Kidney (tissue), 22 donors: ENCODE data around the gene STBD1. TPM values are rescaled to one million over a fixed set of nuclear protein-coding genes. Genes with fewer than 3 reads are reported as not detected.

Source experiments
- DNase-seq, 5 donors: peaks; one replicate each; pipeline ENCODE4 v3.0.0-alpha.2; 2013 to 2020
- FAIRE-seq: peaks from 2 replicates; lab custom pipeline; 2012; peaks lifted over from hg19 to GRCh38; lab: Jason Lieb, UNC
- H3K27ac ChIP-seq, 2 donors: one replicate each; pipeline ENCODE4 v1.7.0; 2013; ENCODE audit warnings: low read depth in 2 of 2, low read length in 2 of 2, inconsistent platforms in 1 of 2
- H3K27me3 ChIP-seq: one replicate; pipeline ENCODE4 v1.7.1; 2013; ENCODE audit warnings: low read length, inconsistent platforms; ENCODE audit not compliant: control insufficient read depth, insufficient read depth
- H3K36me3 ChIP-seq, 3 donors: one replicate each; pipeline versions ENCODE4 v1.7.0 to v1.7.1; 2013; ENCODE audit warnings: low read length in 3 of 3, control low read depth in 1 of 3, inconsistent platforms in 1 of 3; ENCODE audit not compliant: insufficient read depth in 3 of 3, control insufficient read depth in 2 of 3
- H3K4me1 ChIP-seq, 3 donors: one replicate each; pipeline versions ENCODE4 v1.7.0 to v1.7.1; 2013; ENCODE audit warnings: low read length in 3 of 3, inconsistent platforms in 1 of 3, low read depth in 1 of 3; ENCODE audit not compliant: control insufficient read depth in 2 of 3, insufficient read depth in 2 of 3
- H3K4me3 ChIP-seq, 3 donors: one replicate each; pipeline versions ENCODE4 v1.7.0 to v1.8.1; 2013; ENCODE audit warnings: low read length in 3 of 3, control low read depth in 1 of 3, inconsistent platforms in 1 of 3
- H3K9ac ChIP-seq, 3 donors: one replicate each; pipeline versions ENCODE4 v1.7.0 to v1.7.1; 2013; ENCODE audit warnings: low read length in 3 of 3, control low read depth in 1 of 3, inconsistent platforms in 1 of 3
- H3K9me3 ChIP-seq, 3 donors: one replicate each; pipeline versions ENCODE4 v1.7.0 to v1.7.1; 2013; ENCODE audit warnings: low read length in 3 of 3, control low read depth in 1 of 3, inconsistent platforms in 1 of 3; ENCODE audit not compliant: control insufficient read depth in 2 of 3, insufficient read depth in 1 of 3
- intact Hi-C: fragments of 100-400 bp; cut with DNase I; formaldehyde crosslinking; loops from one replicate; pipeline ENCODE4 v1.11.1; 2022
- long read RNA-seq, 10 donors: library from polyadenylated mRNA in 1 of 10; unstranded in 1 of 10; transcript quantifications; one replicate each; pipeline ENCODE4 v2.0.0 and lab custom pipeline, GENCODE V29; 2021 to 2026
- polyA plus RNA-seq: library from polyadenylated mRNA; stranded (reverse); fragments of 350-450 nt; fragmentation: Illumina TruSeq; extraction: RNeasy Lipid Tissue Mini Kit (QIAGEN cat#74804); gene quantifications from one replicate; pipeline ENCODE4 v1.2.3, GENCODE V29; 2014; ENCODE audit warnings: low read depth, low replicate concordance; ENCODE audit not compliant: insufficient read depth
- total RNA-seq: library from RNA; stranded (reverse); fragmentation: NEBNext Ultra II Directional; extraction: Animal tissue kit (Norgen Biotek cat#: 25700); gene quantifications from one replicate; pipeline ENCODE4 v1.2.1, GENCODE V29; 2021
- TF ChIP-seq, protein P1 (sequence below): IDR thresholded peaks from 3 replicates; pipeline ENCODE4 v1.5.1; 2012; ENCODE audit warnings: mild to moderate bottlenecking, moderate library complexity, borderline replicate concordance; ENCODE audit not compliant: insufficient read depth; ENCODE audit errors: extremely low read depth
- donor health status: control.
- donor health status: control.
- donor health status: control.
- donor health status: control.
- donor health status: control.
- donor health status: DM: yes; HTN: yes; CAD: no.
- donor health status: Normal renal cell carcinoma (clear cell type).

STBD1 gene
- total RNA-seq (4.5 TPM), polyA plus RNA-seq (1.3 TPM)
- long read RNA-seq, donor 1, partial matches to known transcripts, result 0 of 1 reads
- long read RNA-seq, donor 1, other reads (novel, unspliced or antisense), result 0 of 1 reads
- long read RNA-seq, donor 2, partial matches to known transcripts, result 0 of 3 reads
- long read RNA-seq, donor 2, other reads (novel, unspliced or antisense), result 0 of 3 reads
- long read RNA-seq, donor 3, partial matches to known transcripts, result 0 of 2 reads
- long read RNA-seq, donor 3, other reads (novel, unspliced or antisense), result 0 of 2 reads
- long read RNA-seq, donor 4, partial matches to known transcripts, result 0 of 2 reads
- long read RNA-seq, donor 4, other reads (novel, unspliced or antisense), result 0 of 2 reads
- long read RNA-seq, donor 5, partial matches to known transcripts, result 0 of 1 reads
- long read RNA-seq, donor 5, other reads (novel, unspliced or antisense), result 0 of 1 reads
- long read RNA-seq, donor 6, partial matches to known transcripts, result 0 of 3 reads
- long read RNA-seq, donor 6, other reads (novel, unspliced or antisense), result 0 of 3 reads
- long read RNA-seq, donor 7, transcript STBD1-201 (2 exons, 3,420 nt), result major isoform, 21 of 22 reads
- long read RNA-seq, donor 7, partial matches to known transcripts, result 0 of 22 reads
- long read RNA-seq, donor 7, other reads (novel, unspliced or antisense), result 1 of 22 reads
- long read RNA-seq, donor 8, partial matches to known transcripts, result 0 of 1 reads
- long read RNA-seq, donor 8, other reads (novel, unspliced or antisense), result 0 of 1 reads
- long read RNA-seq, donor 9, result 0 reads
- long read RNA-seq, donor 10, partial matches to known transcripts, result 0 of 1 reads
- long read RNA-seq, donor 10, other reads (novel, unspliced or antisense), result 0 of 1 reads

DNA sequence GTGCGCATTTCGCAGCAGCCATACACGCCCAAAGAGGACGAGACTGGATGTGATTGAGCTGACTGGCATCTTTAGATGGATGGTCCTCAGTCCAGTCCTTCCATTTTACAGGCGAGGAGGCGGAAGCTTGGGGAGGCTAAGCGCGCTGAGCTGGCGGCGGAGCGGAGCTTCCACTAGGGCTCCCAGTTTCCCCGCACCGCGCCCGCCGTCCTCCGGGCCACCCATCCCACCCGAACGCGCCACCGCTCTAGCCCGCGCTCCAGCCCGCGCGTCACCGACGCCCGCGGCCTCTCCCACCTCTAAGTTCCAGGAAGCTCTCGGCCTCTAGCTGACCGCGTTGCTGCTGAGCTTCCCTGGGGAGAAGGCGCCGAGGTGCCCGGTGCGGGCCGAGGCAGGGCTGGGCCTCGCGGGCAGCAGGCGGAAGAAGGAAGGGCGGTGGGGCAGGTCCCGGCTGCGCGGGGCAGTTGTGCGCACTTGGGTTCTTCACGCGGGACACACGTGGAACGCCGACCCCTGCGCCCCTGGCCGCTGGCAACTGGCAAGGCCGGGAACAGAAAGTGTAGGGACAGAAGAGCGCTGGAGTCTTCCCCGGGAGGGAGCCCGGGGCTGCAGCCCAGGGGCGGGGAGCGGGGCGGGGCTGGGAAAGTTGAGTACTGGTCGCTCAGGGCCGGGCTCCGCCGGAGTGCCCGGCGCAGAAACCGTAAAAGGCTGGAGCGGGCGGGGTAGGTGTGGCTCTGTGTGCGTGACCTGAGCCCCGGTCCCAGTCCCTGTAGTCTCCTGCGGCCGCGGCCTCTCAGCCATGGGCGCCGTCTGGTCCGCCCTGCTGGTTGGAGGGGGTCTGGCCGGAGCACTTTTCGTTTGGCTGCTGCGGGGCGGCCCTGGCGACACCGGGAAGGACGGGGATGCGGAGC lies at the start of gene STBD1:
Gene STBD1, plus strand, starts transcription at position 763 of the 911 bp plus-strand sequence. Its CDS starts 37 bp downstream, at position 800.
- peak; percentile 82 to 92 (median 84) for DNase-seq
- TF ChIP-seq, protein P1, sequence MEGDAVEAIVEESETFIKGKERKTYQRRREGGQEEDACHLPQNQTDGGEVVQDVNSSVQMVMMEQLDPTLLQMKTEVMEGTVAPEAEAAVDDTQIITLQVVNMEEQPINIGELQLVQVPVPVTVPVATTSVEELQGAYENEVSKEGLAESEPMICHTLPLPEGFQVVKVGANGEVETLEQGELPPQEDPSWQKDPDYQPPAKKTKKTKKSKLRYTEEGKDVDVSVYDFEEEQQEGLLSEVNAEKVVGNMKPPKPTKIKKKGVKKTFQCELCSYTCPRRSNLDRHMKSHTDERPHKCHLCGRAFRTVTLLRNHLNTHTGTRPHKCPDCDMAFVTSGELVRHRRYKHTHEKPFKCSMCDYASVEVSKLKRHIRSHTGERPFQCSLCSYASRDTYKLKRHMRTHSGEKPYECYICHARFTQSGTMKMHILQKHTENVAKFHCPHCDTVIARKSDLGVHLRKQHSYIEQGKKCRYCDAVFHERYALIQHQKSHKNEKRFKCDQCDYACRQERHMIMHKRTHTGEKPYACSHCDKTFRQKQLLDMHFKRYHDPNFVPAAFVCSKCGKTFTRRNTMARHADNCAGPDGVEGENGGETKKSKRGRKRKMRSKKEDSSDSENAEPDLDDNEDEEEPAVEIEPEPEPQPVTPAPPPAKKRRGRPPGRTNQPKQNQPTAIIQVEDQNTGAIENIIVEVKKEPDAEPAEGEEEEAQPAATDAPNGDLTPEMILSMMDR, result no peak
- Histone ChIP-seq H3K4me1 (peaks cover 0 to 26% (median 4%) of the 10 kb centered on the region in 3 donors), H3K4me3 (peak within 1 kb of the TSS; percentile 64 to 79 (median 68)), H3K9ac (peak within 1 kb of the TSS; percentile 52 to 82 (median 61)), H3K36me3 (no peaks in the 10 kb centered on the region), H3K27ac (peak within 1 kb of the TSS; percentile 32 to 75), H3K27me3 (no peaks in the 10 kb centered on the region), H3K9me3 (no peaks in the 10 kb centered on the region)
- intact Hi-C loops, result no loop called here
- FAIRE-seq, result no peak

DNA sequence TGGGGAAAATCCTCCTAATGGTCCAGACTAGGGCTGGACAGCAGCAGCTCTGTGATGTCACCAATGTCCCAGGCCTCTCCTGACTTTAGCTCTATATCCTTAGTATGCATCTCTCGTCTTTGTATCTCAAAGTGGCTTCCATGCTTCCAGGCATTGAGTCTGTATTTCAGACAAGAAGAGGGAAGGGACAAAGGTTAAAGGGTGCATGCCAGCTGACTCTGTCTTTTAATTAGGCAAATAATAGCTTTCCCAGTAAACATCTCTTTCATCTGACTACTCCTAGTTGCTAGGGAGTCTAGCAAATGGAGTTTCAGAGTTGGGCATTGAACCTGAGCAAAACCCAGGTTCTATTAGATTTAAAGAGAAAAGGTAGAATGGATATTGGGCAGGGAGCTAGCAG lies 49.6 kb upstream of the STBD1 start:
- H3K36me3 ChIP-seq, result no peaks in the 10 kb centered on the region
- intact Hi-C loops, result no loop called here
- TF ChIP-seq, protein P1, result no peak

DNA sequence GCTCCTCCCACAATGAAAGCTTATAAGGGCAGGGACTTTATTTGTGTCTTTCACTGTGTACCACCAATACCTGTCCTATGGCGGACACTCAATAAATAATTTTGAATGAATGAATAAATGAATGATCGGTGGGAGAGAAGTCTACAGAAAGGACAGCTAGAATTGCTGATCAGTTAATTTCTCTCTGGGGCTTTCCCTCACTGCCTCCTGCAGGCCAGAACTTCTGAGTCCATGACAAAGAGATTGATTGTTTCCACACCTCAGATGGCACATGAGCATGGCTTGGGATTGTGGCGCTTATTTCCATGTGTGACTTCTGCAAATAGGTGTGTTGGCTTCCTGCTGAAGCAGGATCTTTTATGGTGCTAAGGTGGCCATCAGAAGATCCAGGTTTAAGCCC lies 48.7 kb upstream of the STBD1 start:
- Histone ChIP-seq H3K27me3 (no peaks in the 10 kb centered on the region), H3K4me1 (no peaks in the 10 kb centered on the region), H3K9ac (no peak overlapping the region), H3K4me3 (no peak overlapping the region), H3K27ac (no peak overlapping the region), H3K9me3 (no peaks in the 10 kb centered on the region), H3K36me3 (no peaks in the 10 kb centered on the region)
- DNase-seq (no peak), FAIRE-seq (no peak)
- TF ChIP-seq, protein P1, result no peak
- intact Hi-C loops, result no loop called here

More for the DNA sequence above, 49.6 kb upstream of the STBD1 start:
- FAIRE-seq (no peak), DNase-seq (no peak)
- H3K9me3 ChIP-seq, result no peaks in the 10 kb centered on the region
- no peak overlapping the region for H3K4me3 ChIP-seq
- no peaks in the 10 kb centered on the region for H3K27me3 ChIP-seq
- H3K27ac ChIP-seq, result no peak overlapping the region
- no peaks in the 10 kb centered on the region for H3K4me1 ChIP-seq
- H3K9ac ChIP-seq, result no peak overlapping the region
